Measurements from ENCODE around the gene NPTN.
A peak's percentile ranks its signal among the peaks of the same experiment; 100 is the strongest.
"Not testable (repeated sequence)": the region's sequence is repeated elsewhere in the genome, so short reads cannot be mapped to it uniquely, and the experiment has no call there.

NPTN gene

GRCh38 chr15:73648014-73648295 lies 14.8 kb upstream of the NPTN start:
- no peak overlapping the region for H3K27ac ChIP-seq
- H4K20me1 ChIP-seq (ENCODE audit: insufficient read depth) = no peaks in the 10 kb centered on the region
- no peaks in the 10 kb centered on the region for H3K36me3 ChIP-seq (ENCODE audit: insufficient read depth)
- no peak overlapping the region for H3K9ac ChIP-seq
- no peaks in the 10 kb centered on the region for H3K4me1 ChIP-seq (ENCODE audit: low read depth, poor library complexity, severe bottlenecking)
- H2AFZ ChIP-seq (ENCODE audit: low read depth) = no peak overlapping the region
- H3K4me3 ChIP-seq (IDR thresholded peaks at IDR 0.05; ENCODE audit: insufficient read depth, low read depth, low read length) = no peak overlapping the region
- no peaks in the 10 kb centered on the region for H3K27me3 ChIP-seq (ENCODE audit: insufficient read depth, low read depth)
- no peak overlapping the region for H3K4me2 ChIP-seq
- TF ChIP-seq CTCF (conservative IDR thresholded peaks at IDR 0.05; ENCODE audit: low read depth, low read length) = no peak
- H3K79me2 ChIP-seq (ENCODE audit: insufficient read depth, low read depth) = no peaks in the 10 kb centered on the region

- H3K79me2 ChIP-seq (ENCODE audit: insufficient read depth, low read depth) = no peaks in the 10 kb centered on the region
- no peaks in the 10 kb centered on the region for H3K4me1 ChIP-seq (ENCODE audit: low read depth, poor library complexity, severe bottlenecking)
- H3K9ac ChIP-seq = no peak overlapping the region
- H3K36me3 ChIP-seq (ENCODE audit: insufficient read depth) = no peaks in the 10 kb centered on the region
- H2AFZ ChIP-seq (ENCODE audit: low read depth) = no peak overlapping the region
- no peaks in the 10 kb centered on the region for H3K27me3 ChIP-seq (ENCODE audit: insufficient read depth, low read depth)
- TF ChIP-seq CTCF (conservative IDR thresholded peaks at IDR 0.05; ENCODE audit: low read depth, low read length) = no peak
- no peaks in the 10 kb centered on the region for H4K20me1 ChIP-seq (ENCODE audit: insufficient read depth)
- no peak overlapping the region for H3K4me2 ChIP-seq
- H3K4me3 ChIP-seq (IDR thresholded peaks at IDR 0.05; ENCODE audit: insufficient read depth, low read depth, low read length) = no peak overlapping the region
- no peak overlapping the region for H3K27ac ChIP-seq
These were observed 14.2 kb upstream of the NPTN start for GRCh38 chr15:73647259-73648013.

- not testable (repeated sequence) for H3K79me2 ChIP-seq (ENCODE audit: insufficient read depth, low read depth); H3K4me1 ChIP-seq (ENCODE audit: low read depth, poor library complexity, severe bottlenecking); H3K9ac ChIP-seq; H3K4me3 ChIP-seq (IDR thresholded peaks at IDR 0.05; ENCODE audit: insufficient read depth, low read depth, low read length); H3K36me3 ChIP-seq (ENCODE audit: insufficient read depth); H4K20me1 ChIP-seq (ENCODE audit: insufficient read depth); H2AFZ ChIP-seq (ENCODE audit: low read depth); H3K27me3 ChIP-seq (ENCODE audit: insufficient read depth, low read depth); H3K27ac ChIP-seq; H3K4me2 ChIP-seq
These were observed 6.3 kb upstream of the NPTN start for GRCh38 chr15:73639464-73639863.

- Histone ChIP-seq H3K4me3 (IDR thresholded peaks at IDR 0.05; ENCODE audit: insufficient read depth, low read depth, low read length) (no peak overlapping the region), H3K4me1 (ENCODE audit: low read depth, poor library complexity, severe bottlenecking) (peaks cover 6% of the 10 kb centered on the region), H2AFZ (ENCODE audit: low read depth) (no peak overlapping the region), H3K79me2 (ENCODE audit: insufficient read depth, low read depth) (peaks cover under 1% of the 10 kb centered on the region; the same call in 1 of the 2 replicates), H3K36me3 (ENCODE audit: insufficient read depth) (no peaks in the 10 kb centered on the region), H4K20me1 (ENCODE audit: insufficient read depth) (no peaks in the 10 kb centered on the region), H3K27me3 (ENCODE audit: insufficient read depth, low read depth) (no peaks in the 10 kb centered on the region), H3K27ac (no peak overlapping the region), H3K4me2 (no peak overlapping the region), H3K9ac (no peak overlapping the region)
- no peak for TF ChIP-seq CTCF (conservative IDR thresholded peaks at IDR 0.05; ENCODE audit: low read depth, low read length)
These were observed 4.3 kb upstream of the NPTN start for GRCh38 chr15:73637527-73637926.

GRCh38 chr15:73633991-73634495 lies 854 bp upstream of the NPTN start:
- no peak overlapping the region for H3K4me3 ChIP-seq (IDR thresholded peaks at IDR 0.05; ENCODE audit: insufficient read depth, low read depth, low read length)
- no peaks in the 10 kb centered on the region for H3K27me3 ChIP-seq (ENCODE audit: insufficient read depth, low read depth)
- no peaks in the 10 kb centered on the region for H3K36me3 ChIP-seq (ENCODE audit: insufficient read depth)
- 0 out of 2 replicates have a peak, but pooled peaks have one; percentile 3 for TF ChIP-seq CTCF (conservative IDR thresholded peaks at IDR 0.05; ENCODE audit: low read depth, low read length)
- peak overlapping the region; percentile 89 for H3K4me2 ChIP-seq
- H3K9ac ChIP-seq = peak overlapping the region; percentile 48; the same call in 1 of the 2 replicates
- H3K4me1 ChIP-seq (ENCODE audit: low read depth, poor library complexity, severe bottlenecking) = peaks cover 28% of the 10 kb centered on the region
- H2AFZ ChIP-seq (ENCODE audit: low read depth) = peak overlapping the region; percentile 95
- peaks cover 35% of the 10 kb centered on the region for H3K79me2 ChIP-seq (ENCODE audit: insufficient read depth, low read depth)
- H3K27ac ChIP-seq = peak overlapping the region; percentile 44; the same call in 1 of the 2 replicates
- no peaks in the 10 kb centered on the region for H4K20me1 ChIP-seq (ENCODE audit: insufficient read depth)

Data from KMS-11 (cell line).